IPS DF 6.9 (cell line): Measurements from ENCODE around the gene CCDC187.

Experiments
- DNase-seq: peaks from one replicate; pipeline ENCODE4 v3.0.0-alpha.2; 2013; ENCODE audit warnings: low read depth, low spot score
- H3K27ac ChIP-seq: one replicate; pipeline ENCODE4 v1.5.1; 2013; ENCODE audit warnings: low read length, control low read depth
- H3K27me3 ChIP-seq: 2 replicates; pipeline ENCODE4 v1.6.1; 2013; ENCODE audit warnings: mild to moderate bottlenecking, low read length; ENCODE audit not compliant: control insufficient read depth, insufficient read depth
- H3K36me3 ChIP-seq: 2 replicates; pipeline ENCODE4 v1.6.1; 2013; ENCODE audit warnings: low read length; ENCODE audit not compliant: control insufficient read depth, insufficient read depth
- H3K4me1 ChIP-seq: 2 replicates; pipeline ENCODE4 v1.6.1; 2013; ENCODE audit warnings: low read length; ENCODE audit not compliant: control insufficient read depth, insufficient read depth
- H3K4me3 ChIP-seq: 2 replicates; pipeline ENCODE4 v1.5.1; 2013; ENCODE audit warnings: mild to moderate bottlenecking, low read length
- H3K9me3 ChIP-seq: 2 replicates; pipeline ENCODE4 v1.6.1; 2013; ENCODE audit warnings: low read length, inconsistent platforms; ENCODE audit not compliant: control insufficient read depth, insufficient read depth
- WGBS: extraction: QIAGEN DNeasy Blood & Tissue Kit; methylation state at CpG from one replicate; pipeline ENCODE4 v1.1.7; 2013; ENCODE audit warnings: mixed read lengths, missing lambda C conversion rate; ENCODE audit not compliant: insufficient read length, insufficient coverage; 5-methylcytosine and 5-hydroxymethylcytosine counted together

The CCDC187 gene

GRCh38 chr9:136311051-136312008 is 7.4 kb upstream of the CCDC187 start:
- WGBS, result no CpG with 5 or more reads among the region's 23 CpGs
- Histone ChIP-seq H3K27ac (no peak overlapping the region), H3K27me3 (no peaks in the 10 kb centered on the region), H3K9me3 (no peaks in the 10 kb centered on the region), H3K4me1 (no peaks in the 10 kb centered on the region), H3K36me3 (no peaks in the 10 kb centered on the region), H3K4me3 (no peak overlapping the region)
- DNase-seq, result no peak

GRCh38 chr9:136310273-136311030 is 6.6 kb upstream of the CCDC187 start:
- no peak overlapping the region for H3K4me3 ChIP-seq
- no CpG with 5 or more reads among the region's 28 CpGs for WGBS

GRCh38 chr9:136309806-136310220 is 5.9 kb upstream of the CCDC187 start:
- no CpG with 5 or more reads among the region's 5 CpGs for WGBS
- no peak for DNase-seq
- H3K36me3 ChIP-seq, result no peaks in the 10 kb centered on the region
- no peak overlapping the region for H3K4me3 ChIP-seq
- no peak overlapping the region for H3K27ac ChIP-seq
- H3K9me3 ChIP-seq, result no peaks in the 10 kb centered on the region
- H3K4me1 ChIP-seq, result no peaks in the 10 kb centered on the region
- H3K27me3 ChIP-seq, result no peaks in the 10 kb centered on the region

More at GRCh38 chr9:136310273-136311030, 6.6 kb upstream of the CCDC187 start:
- DNase-seq, result no peak
- Histone ChIP-seq H3K27ac (no peak overlapping the region), H3K27me3 (no peaks in the 10 kb centered on the region), H3K9me3 (no peaks in the 10 kb centered on the region), H3K36me3 (no peaks in the 10 kb centered on the region), H3K4me1 (no peaks in the 10 kb centered on the region)

GRCh38 chr9:136309101-136309801 is 5.4 kb upstream of the CCDC187 start:
- H3K27me3 ChIP-seq, result no peaks in the 10 kb centered on the region
- no peak overlapping the region for H3K4me3 ChIP-seq
- DNase-seq, result no peak
- H3K9me3 ChIP-seq, result no peaks in the 10 kb centered on the region
- H3K27ac ChIP-seq, result no peak overlapping the region
- H3K4me1 ChIP-seq, result no peaks in the 10 kb centered on the region
- no CpG with 5 or more reads among the region's 22 CpGs for WGBS
- H3K36me3 ChIP-seq, result no peaks in the 10 kb centered on the region

GRCh38 chr9:136308702-136309053 is 4.8 kb upstream of the CCDC187 start:
- Histone ChIP-seq H3K27me3 (no peaks in the 10 kb centered on the region), H3K4me1 (no peaks in the 10 kb centered on the region), H3K9me3 (no peaks in the 10 kb centered on the region), H3K4me3 (no peak overlapping the region), H3K36me3 (no peaks in the 10 kb centered on the region), H3K27ac (no peak overlapping the region)
- DNase-seq, result no peak

- DNase-seq, result no peak
- Histone ChIP-seq H3K4me3 (no peak overlapping the region), H3K27ac (no peak overlapping the region), H3K27me3 (no peaks in the 10 kb centered on the region), H3K9me3 (no peaks in the 10 kb centered on the region), H3K4me1 (no peaks in the 10 kb centered on the region), H3K36me3 (no peaks in the 10 kb centered on the region)
- WGBS, result 100% methylated on average over 1 of the region's 4 CpGs
These were observed 4.3 kb upstream of the CCDC187 start for GRCh38 chr9:136308006-136308701.

GRCh38 chr9:136307215-136307750 is 3.4 kb upstream of the CCDC187 start:
- DNase-seq, result no peak
- 100% methylated on average over 1 of the region's 4 CpGs for WGBS
- no peaks in the 10 kb centered on the region for H3K27me3 ChIP-seq
- H3K27ac ChIP-seq, result no peak overlapping the region
- H3K36me3 ChIP-seq, result no peaks in the 10 kb centered on the region
- H3K9me3 ChIP-seq, result no peaks in the 10 kb centered on the region
- no peaks in the 10 kb centered on the region for H3K4me1 ChIP-seq
- H3K4me3 ChIP-seq, result no peak overlapping the region

- no peaks in the 10 kb centered on the region for H3K9me3 ChIP-seq
- no peak for DNase-seq
These were observed 2.6 kb upstream of the CCDC187 start for GRCh38 chr9:136306211-136307208.

GRCh38 chr9:136305804-136306203 is 1.9 kb upstream of the CCDC187 start:
- WGBS, result no CpG with 5 or more reads among the region's 18 CpGs

More at GRCh38 chr9:136306211-136307208, 2.6 kb upstream of the CCDC187 start:
- no CpG with 5 or more reads among the region's 34 CpGs for WGBS
- H3K27ac ChIP-seq, result no peak overlapping the region
- no peaks in the 10 kb centered on the region for H3K27me3 ChIP-seq
- H3K4me3 ChIP-seq, result no peak overlapping the region
- H3K36me3 ChIP-seq, result no peaks in the 10 kb centered on the region
- no peaks in the 10 kb centered on the region for H3K4me1 ChIP-seq

More at GRCh38 chr9:136305804-136306203, 1.9 kb upstream of the CCDC187 start:
- no peaks in the 10 kb centered on the region for H3K27me3 ChIP-seq
- DNase-seq, result no peak
- no peaks in the 10 kb centered on the region for H3K4me1 ChIP-seq
- no peaks in the 10 kb centered on the region for H3K9me3 ChIP-seq
- no peaks in the 10 kb centered on the region for H3K36me3 ChIP-seq
- H3K27ac ChIP-seq, result no peak overlapping the region
- H3K4me3 ChIP-seq, result no peak overlapping the region
